Left ventricle myocardium inferior (tissue), 1 donor: Measurements from ENCODE around the gene DZIP3. TPM values are rescaled to one million over a fixed set of nuclear protein-coding genes. Genes with fewer than 3 reads are reported as not detected.

ENCODE experiments used
- DNase-seq: peaks from one replicate; pipeline ENCODE4 v3.0.0-alpha.2; 2020
- H3K27ac ChIP-seq: fragments of 200-600 bp; replicated peaks from 2 replicates; pipeline ENCODE4 v1.8.0; 2021
- H3K27me3 ChIP-seq: fragments of 200-600 bp; 2 replicates; pipeline ENCODE4 v1.8.0; 2021; ENCODE audit warnings: low read depth
- H3K36me3 ChIP-seq: fragments of 200-600 bp; 2 replicates; pipeline ENCODE4 v1.8.0; 2021
- H3K4me1 ChIP-seq: fragments of 200-600 bp; 2 replicates; pipeline ENCODE4 v1.8.0; 2021
- H3K4me3 ChIP-seq: fragments of 200-600 bp; 2 replicates; pipeline ENCODE4 v1.8.0; 2021; ENCODE audit warnings: mild to moderate bottlenecking, moderate library complexity
- H3K9me3 ChIP-seq: fragments of 200-600 bp; replicated peaks from 2 replicates; pipeline ENCODE4 v1.8.0; 2021
- CTCF ChIP-seq: fragments of 200-600 bp; IDR thresholded peaks from 2 replicates; pipeline ENCODE4 v1.8.0; 2021; ENCODE audit warnings: antibody characterized with exemption, mild to moderate bottlenecking, borderline replicate concordance
- intact Hi-C: fragments of 100-400 bp; cut with micrococcal nuclease; formaldehyde crosslinking; loops from one replicate; pipeline ENCODE4 v1.11.0; 2022
- total RNA-seq: library from RNA; stranded (reverse); fragmentation: NEBNext Ultra II Directional; extraction: Animal tissue kit (Norgen Biotek cat#: 25700); gene quantifications from one replicate; pipeline ENCODE4 v1.2.1, GENCODE V29; 2021
- donor health status: DM: no; HTN: yes; CAD: no; lungs with severe emphysema.

The DZIP3 gene
- total RNA-seq, 1 donor from 2014 or later = 23.9 TPM

GRCh38 chr3:108736821-108737220 is 147.3 kb downstream of the DZIP3 start:
- no peaks in the 10 kb centered on the region for H3K4me1 ChIP-seq

GRCh38 chr3:108742929-108743328 is 153.4 kb downstream of the DZIP3 start:
- intact Hi-C loops = no loop called here
- Histone ChIP-seq H3K4me1 (no peaks in the 10 kb centered on the region), H3K4me3 (no peak overlapping the region), H3K9me3 (peaks cover 12% of the 10 kb centered on the region), H3K36me3 (no peaks in the 10 kb centered on the region), H3K27me3 (no peaks in the 10 kb centered on the region), H3K27ac (no peak overlapping the region)
- no peak for DNase-seq
- TF ChIP-seq CTCF = no peak

More at GRCh38 chr3:108736821-108737220, 147.3 kb downstream of the DZIP3 start:
- TF ChIP-seq CTCF = no peak
- no peak overlapping the region for H3K27ac ChIP-seq
- H3K4me3 ChIP-seq = no peak overlapping the region
- peaks cover 9% of the 10 kb centered on the region for H3K27me3 ChIP-seq
- intact Hi-C loops = no loop called here
- H3K36me3 ChIP-seq = no peaks in the 10 kb centered on the region
- no peak for DNase-seq
- no peaks in the 10 kb centered on the region for H3K9me3 ChIP-seq

Other genes starting within 250 kb of the DZIP3 start
- 0.22 TPM for gene MYH15, start 79.1 kb upstream of the DZIP3 start, total RNA-seq
- gene CIP2A, start 284 bp upstream of the DZIP3 start, total RNA-seq = 1.6 TPM
- gene RETNLB, start 167.7 kb downstream of the DZIP3 start, total RNA-seq = not detected
- gene TRAT1, start 233.1 kb downstream of the DZIP3 start, total RNA-seq = not detected